GM18511 (cell line): ENCODE measurements around the gene SORCS2.
"Not testable (repeated sequence)": the region's sequence is repeated elsewhere in the genome, so short reads cannot be mapped to it uniquely, and the experiment has no call there.

ENCODE experiments used
- ATAC-seq: cut with Tn5 transposase; IDR thresholded peaks from one replicate; pipeline ENCODE4 v1.9.1; 2021; ENCODE audit warnings: mild to moderate bottlenecking, moderate library complexity; ENCODE audit not compliant: unreplicated experiment

The SORCS2 gene

DNA sequence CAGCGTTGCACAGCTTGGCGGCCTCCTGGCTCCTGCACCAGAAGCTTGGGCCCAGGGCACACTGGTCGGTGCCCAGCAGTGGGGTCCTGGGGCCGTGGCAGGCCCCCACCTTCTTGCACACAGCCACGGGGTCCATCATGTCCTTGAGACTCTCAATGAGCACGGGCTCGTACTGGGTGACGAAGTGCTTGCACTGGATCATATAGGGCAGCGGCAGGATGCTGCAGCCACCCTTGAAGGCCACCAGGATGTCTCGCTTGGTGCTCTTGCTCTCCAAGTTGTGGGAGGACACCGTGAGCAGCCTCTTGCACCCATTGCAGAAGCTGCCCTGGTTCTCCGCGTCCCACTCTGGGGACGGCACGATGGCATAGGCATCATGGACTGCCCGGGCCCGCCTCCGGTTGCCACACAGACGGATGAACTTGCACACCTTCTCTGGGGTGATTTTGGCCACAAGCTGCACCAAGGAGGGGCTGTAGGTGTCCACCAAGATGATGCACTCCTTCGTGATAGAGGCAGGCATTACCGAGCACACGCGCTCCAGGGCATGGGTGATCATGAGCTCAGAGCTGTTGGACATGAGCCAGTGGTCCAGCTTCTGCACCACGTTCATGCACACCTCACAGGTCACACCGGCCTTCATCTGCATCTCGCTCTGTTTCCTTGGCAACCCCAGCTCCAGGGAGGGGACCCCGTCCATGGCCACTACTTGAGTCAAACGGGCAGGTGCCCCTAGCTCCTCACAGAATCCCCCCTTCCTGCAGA is 241.2 kb downstream of the SORCS2 start:
- ATAC-seq = no peak

DNA sequence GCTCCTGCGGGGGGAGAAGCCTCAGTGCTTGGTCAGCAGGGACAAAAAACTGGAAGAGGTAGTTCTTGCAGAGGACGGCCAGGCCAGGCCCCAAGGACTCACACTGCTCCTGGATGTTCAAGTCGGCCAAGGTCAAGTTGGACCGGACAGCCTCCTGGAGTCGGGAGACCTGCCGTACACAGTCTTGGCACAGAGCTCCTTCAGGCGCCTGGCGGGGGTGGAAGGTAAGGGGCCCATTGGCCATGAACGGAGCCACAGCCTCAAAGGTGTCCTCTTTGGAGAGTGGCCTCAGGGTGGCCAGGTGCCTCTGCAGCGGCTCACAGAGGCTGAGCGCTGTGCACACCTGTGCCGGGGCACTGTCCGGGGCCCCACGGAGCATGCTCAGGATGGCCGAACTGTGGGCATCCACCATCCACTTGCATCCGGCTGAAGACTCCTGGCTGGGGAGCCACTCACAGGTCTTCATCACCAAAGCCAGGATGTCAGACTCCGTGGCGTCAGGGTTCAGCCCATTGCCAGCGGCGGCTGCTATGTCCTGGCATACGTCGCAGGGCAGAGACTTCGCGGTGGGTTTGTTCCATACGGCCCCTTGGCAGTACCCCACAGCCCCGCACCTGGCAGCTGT is 241.9 kb downstream of the SORCS2 start:
- ATAC-seq = no peak

DNA sequence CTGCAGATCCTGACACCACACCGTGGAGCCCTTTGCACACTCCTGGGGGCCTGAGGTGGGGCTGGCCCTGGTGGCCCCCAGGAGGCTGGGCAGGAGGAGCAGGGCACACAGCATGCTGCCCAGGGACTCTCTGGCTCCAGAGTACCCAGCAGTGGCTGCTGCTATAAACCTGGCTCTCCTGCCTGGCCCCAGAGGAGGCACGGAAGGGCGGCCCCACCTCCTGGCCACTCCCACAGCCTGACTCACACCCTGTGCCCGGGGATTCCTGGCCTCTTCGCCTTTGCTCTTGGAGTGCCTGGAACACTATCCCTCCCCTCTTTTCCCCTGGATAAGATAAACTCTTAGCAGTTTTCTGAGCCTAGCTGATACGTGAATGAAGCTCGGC is 242.4 kb downstream of the SORCS2 start, which contains the start of gene PSAPL1:
TSS of gene PSAPL1 (minus strand) at position 165 of the 385 bp plus-strand sequence. CDS start at position 114, 51 bp downstream.
- no peak for ATAC-seq

DNA sequence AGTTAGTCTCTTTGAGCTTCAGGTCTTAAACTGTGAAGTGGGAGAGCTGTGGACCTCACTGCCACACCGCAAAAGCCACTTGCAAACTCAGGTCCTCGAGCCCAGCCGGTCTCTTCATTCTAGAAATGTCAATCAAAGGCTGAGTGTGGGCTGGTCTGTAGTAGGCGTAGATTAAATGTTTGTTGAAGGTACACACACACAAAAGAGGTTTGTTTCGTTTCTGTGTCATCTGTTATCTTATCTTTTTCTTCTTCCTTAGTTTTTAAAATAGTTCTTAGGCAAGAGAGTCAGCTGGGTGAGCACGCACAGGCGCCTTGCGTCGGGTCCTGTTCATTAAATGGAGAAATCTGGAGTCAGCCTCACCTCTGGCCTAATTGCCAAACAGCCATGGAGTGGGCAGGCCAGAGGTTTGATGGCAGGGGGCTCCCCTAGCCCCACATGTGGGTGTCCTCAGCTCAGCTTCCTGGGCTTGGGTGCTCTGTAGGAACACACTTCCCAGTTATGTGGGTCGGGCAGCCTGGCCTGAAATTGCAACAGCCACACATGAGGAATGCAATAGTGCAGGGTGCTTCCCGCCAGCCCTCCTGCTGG is 243.2 kb downstream of the SORCS2 start:
- ATAC-seq = no peak

DNA sequence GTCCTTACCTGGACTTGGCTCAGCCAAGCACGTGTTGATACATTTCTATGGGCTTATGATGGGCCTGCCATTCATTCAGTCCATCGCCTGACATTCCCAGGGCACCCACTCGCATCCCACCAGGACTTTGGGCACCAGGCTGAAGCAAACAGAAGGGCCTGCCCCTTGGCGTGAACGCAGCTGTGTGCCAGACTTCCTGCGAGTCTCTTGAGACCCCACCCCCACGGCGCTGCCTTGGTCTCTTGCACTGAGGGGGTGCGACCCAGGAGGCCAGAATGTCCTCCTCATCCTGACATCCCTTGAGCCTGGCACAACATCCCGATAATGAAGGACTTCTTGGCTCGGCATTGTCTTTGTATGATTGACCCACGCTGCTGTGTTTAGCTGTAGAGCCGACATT is 243.9 kb downstream of the SORCS2 start:
- ATAC-seq = no peak

DNA sequence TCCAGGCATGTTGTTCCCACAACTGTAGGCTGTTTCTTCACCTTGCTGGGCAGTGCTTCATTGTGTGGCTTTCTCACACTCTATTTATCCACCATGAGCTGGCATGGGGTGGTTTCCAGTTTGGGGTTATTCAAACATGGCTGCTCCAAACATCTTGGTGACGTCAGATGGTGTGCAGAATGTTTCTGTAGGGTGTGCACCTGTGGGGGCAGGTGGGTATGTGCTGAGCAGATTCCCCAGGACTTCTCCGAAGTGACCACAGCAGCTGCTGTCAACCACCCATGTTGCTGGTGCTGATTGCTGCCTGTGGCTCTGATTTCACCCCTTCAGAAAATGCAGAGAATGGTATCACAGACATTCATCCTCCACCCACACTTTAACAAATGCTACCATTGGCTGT is 247.4 kb downstream of the SORCS2 start:
- no peak for ATAC-seq

DNA sequence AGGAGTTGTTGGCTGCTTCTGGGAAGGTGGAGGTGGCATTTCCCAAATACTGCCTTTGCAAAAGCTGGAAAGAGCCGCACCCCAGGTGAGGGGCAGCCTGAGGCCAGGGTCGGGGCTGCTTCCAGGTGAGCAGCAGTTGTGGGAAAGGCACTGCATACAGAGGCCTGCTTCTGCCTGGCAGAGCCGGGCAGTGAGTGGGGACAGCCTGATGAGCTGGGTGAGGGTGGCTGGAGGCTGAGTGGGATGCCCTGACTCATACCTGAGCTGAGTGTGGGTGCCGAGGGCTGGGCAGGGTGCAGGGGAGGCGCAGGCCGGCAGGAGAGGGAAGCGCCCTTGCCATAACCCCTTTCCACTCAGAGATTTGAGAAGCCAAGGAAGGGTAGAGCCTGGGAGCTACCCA is 248.9 kb downstream of the SORCS2 start:
- ATAC-seq = no peak

DNA sequence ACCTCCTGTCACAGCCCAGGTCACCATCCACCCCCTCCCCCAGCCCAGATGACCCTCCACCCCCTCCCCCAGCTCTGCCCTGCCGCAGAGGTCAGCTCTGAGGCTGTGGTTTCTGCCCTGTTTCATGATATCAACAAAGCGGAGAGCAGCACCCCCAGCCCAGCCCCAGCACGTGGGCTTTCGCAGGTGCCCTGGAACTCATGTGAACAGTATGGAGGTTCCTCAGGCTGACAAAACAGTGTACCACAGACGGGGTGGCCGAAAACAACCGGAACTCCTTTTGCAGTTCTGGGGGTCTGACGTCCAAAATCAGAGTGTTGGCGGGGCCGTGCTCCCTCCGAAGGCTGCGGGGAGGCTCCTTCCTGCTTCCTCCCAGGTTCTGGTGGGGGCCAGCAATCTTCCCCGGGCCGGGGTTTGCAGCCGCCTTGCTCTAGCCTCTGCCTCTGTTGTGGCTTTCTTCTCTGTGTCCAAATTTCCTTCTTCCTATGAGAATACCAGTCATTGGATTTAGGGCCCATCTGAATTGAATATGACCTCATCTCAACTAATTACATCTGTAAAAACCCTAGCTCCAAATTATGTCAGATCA is 250.3 kb downstream of the SORCS2 start:
- ATAC-seq = no peak

DNA sequence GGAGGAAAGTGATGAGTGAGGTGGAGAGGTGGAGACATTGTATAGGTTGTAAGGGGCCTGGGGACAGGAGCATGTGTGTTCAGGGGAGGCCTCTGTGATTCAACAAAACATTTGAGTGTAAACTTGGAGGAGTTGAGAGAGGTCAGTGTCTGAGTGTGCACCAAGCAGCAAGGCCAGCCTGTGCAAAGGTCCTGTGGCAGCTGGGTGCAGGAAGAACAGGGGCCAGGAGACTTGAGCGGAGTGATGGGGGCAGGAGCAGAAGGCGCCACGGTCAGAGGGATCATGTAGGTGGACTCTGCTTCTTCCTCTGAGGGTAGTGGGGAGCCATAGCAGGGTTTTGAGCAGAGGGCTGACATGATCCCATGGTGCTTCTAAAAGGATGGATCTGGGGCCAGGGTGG is 252.0 kb downstream of the SORCS2 start:
- ATAC-seq = no peak

DNA sequence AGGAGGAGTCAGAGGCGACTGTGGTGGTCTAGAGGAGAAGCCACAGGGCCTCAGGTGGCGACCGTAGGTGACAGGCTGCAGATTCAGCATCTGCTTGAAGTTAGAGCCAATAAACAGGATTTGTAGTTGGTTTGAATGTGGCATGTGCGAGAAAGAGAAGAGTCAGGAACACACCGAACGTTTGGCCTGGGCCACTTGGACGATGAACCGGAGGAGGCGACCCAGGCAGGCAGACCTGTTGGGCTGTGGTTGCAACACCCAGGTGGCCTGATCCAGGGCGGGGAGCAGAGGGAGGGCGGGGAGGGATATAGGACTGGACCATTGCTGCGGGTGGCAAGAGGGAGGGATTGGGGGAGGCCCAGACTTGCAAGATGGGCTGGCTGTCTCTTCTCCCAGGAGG is 252.4 kb downstream of the SORCS2 start:
- ATAC-seq = no peak

DNA sequence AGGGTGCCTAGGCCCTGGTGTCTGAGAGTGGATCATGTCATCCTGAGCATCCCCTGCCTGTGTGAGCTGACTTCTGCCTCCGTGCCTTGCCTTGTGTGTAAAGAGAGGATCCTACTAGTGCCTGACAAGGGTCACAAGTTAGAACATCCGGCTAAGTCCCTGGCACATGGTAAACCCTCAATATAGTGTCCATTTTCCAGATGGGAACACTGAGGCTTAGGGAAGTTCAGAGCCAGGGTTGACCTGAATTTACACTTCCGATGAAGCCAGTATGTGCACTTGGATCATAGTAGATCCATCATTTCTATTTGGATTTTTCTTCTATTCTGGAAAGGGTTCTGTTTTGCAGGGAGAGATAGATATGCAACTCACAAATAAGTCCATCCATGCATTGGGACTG is 254.9 kb downstream of the SORCS2 start:
- no peak for ATAC-seq

DNA sequence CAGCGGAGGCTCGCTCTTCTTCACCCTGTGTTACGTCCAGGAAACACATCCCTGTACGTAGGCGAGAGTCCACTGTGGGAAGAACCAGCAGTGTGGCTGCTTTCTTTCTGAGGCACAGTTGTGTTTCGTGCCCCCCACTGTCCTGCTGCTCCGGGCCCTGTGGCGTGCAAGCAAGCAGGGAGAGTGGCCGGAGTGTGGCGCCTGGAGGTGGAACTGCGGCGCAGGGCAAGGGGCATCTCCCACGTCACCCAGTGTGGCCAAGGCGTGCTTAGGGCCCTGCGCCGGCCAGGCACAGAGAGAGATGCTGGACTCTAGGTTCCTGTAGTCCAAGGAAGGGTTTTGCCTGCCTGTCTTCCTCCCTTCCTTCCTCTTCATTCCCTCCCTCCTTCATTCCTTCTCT is 255.7 kb downstream of the SORCS2 start:
- ATAC-seq = no peak

DNA sequence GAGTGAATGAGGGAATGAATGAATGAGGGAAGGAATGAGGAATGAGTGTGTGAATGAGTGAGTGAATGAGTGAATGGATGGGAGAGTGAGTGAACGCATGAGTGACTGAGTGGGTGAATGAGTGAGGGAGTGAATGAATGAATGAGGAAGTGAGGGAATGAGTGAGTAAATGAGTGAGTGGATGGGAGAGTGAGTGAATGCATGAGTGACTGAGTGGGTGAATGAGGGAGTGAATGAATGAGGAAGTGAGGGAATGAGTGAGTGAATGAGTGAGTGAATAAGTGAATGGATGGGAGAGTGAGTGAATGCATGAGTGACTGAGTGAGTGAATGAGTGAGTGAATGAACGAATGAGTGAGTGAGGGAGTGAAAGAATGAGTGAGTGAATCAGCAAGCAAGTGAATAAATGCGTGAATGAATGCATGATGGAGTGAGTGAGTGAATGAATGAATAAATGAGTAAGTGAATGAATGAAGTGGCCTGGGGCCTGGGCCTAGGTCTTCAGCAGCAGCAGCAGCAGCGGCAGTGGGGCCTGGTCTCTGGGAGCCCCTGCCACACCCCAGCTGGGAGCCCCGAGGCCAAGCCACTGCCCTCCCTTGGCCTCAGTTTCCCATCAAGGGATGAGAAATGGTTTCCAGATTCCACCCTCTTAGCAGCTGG is 258.6 kb downstream of the SORCS2 start:
- ATAC-seq = no peak

DNA sequence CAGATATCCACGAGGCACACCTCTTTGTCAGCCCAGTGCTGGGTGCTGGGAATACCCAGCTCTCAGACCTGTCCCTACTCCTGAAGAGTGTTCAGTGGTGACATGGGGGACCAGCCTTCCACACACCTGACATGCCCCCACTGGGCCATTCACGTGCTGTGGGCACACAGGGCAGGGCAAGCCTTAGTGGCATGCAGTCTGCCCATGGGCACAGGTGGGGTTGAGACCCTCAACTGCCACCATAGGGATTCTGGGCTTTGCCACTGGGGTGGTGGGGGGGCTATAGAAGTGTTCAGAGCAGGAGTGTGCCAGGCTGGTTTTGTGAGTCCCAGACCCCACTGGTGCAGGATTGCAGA is 259.1 kb downstream of the SORCS2 start:
- no peak for ATAC-seq

DNA sequence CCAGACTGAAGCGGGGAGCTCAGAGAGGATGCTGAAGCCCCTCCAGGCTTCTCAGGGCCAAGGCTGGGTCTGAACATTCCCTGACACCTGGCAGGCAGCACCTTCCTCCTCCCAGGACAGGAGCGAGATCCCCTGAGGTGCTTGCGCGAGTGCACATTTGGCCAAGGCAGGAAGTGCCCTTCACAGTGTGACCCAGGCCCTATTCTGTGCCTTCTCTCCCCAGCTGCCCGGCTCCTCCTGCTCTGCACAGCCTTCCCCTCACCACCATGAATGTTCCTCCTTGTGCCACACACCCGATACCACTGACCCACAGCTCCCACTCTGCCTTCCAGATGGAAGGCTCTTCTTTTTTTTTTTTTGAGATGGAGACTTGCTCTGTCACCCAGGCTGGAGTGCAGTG is 259.5 kb downstream of the SORCS2 start:
- ATAC-seq = no peak

DNA sequence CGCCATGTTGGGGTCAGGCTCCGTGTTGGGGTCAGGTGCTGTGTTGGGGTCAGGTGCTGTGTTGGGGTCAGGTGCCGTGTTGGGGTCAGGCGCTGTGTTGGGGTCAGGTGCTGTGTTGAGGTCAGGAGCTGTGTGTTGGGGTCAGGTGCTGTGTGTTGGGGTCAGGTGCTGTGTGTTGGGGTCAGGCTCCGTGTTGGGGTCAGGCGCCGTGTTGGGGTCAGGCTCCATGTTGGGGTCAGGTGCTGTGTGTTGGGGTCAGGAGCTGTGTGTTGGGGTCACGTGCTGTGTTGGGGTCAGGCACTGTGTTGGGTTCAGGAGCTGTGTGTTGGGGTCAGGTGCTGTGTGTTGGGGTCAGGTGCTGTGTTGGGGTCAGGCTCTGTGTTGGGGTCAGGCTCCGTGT is 260.5 kb downstream of the SORCS2 start:
- ATAC-seq = not testable (repeated sequence)

DNA sequence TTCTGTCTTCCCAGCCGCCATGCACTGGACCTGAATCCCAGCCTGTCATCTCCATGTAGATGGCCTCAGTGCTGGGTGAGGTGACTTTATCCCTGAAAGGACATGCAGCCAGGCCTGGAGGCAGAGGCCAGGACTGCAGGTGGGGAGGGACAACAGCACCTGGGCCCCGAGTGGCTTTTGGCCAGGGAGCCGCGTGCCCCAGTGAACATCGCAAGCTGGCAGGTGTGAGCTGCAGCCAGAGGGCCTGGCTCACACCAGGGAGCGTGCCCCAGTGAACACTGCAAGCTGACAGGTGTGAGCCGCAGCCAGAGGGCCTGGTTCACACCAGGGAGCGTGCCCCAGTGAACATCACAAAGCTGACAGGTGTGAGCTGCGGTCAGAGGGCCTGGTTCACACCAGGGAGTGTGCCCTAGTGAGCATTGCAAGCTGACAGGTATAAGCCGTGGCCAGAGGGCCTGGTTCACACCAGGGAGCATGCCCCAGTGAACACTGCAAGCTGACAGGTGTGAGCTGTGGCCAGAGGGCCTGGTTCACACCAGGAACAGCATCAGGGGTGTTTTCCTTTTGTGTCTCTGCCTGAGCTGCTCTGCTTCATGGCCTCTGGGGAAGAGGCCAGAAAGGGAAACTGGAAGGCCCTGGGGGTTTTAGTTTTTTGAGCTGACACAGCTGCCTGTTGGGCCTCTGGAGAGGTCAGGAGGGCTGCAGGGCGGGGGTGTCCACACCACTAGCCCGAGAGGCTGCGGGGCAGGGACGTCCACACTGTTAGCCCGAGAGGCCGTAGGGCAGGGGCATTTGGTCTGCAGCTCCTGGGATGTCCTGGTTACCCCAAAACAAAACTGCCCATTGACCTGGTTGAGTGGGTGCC is 265.1 kb downstream of the SORCS2 start:
- ATAC-seq = no peak

DNA sequence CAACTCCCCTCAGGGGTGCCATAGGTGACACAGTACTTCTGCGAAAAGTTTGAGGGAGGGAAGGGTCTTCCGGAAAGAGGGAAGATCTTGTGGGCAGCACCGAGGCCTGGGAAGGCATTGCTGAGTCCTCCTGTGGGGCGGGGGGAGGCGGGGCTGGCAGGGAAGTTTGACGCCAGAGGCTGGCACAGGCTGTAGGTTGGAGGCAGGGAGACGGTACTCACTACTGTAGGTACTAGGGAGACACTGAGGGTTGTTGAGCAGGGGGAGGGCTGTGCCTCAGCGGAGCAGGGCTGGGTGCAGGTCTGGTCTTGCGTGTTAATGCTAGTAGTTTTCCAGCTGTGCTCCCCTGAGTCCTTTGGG is 265.7 kb downstream of the SORCS2 start:
- no peak for ATAC-seq

DNA sequence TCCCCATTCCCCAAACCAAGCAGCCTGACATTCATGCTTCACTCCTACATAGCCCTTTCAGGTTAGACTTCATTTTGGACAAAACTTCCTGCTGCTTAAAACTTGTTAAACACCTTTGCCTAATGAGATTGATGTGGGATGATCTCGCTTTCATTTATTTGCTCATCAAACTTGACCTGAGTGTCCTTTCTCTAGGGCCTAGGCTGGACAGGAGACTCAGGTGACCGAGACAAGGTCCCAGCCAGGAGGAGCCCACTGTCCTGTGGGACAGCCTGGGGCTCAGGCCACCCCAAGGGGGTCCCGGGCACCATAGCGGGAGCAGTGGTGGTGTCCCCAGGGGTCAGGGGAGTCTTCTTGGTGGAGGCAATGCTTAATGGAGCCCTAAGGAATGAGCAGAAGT is 266.1 kb downstream of the SORCS2 start:
- no peak for ATAC-seq

DNA sequence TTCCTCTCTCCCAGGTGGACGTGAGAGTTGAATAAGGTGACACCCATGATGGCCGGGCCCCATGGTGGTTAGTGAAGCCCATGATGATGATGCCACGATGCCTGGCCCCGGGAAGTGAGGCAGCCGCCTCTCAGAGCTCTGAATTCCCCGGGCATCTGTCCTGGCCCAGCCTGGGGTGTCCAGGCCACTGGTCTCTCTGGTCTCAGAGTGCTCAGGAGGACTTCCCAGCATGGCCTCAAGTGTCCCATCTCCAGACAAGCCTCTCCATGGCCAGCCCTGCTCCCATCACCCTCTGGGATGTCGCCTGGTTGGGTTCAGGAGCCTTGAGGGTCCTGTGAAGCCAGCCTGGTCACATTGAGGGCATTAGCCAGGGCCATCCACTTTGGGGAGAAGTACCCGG is 267.1 kb downstream of the SORCS2 start:
- ATAC-seq = no peak

DNA sequence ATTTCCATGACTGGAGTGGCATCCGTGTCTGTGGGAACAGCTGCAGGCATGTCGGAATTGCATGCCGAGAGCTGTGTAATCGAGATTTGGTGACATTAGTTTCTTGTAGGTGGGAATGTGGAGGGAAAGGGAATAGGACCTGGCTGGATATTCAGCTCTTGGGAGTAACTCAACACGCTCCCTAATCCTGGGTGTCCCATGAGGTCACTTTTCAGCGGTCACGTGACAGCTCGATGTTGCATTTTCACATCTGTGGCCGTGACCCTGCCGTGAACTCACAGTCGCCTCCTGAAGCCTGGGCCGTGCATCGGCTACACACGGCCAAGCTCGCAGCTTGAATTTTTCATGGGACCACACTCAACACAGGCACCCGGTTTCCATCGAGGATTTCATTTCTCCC is 268.2 kb downstream of the SORCS2 start:
- ATAC-seq = no peak
